ENCODE results near the gene NOL4L.

NOL4L gene

DNA sequence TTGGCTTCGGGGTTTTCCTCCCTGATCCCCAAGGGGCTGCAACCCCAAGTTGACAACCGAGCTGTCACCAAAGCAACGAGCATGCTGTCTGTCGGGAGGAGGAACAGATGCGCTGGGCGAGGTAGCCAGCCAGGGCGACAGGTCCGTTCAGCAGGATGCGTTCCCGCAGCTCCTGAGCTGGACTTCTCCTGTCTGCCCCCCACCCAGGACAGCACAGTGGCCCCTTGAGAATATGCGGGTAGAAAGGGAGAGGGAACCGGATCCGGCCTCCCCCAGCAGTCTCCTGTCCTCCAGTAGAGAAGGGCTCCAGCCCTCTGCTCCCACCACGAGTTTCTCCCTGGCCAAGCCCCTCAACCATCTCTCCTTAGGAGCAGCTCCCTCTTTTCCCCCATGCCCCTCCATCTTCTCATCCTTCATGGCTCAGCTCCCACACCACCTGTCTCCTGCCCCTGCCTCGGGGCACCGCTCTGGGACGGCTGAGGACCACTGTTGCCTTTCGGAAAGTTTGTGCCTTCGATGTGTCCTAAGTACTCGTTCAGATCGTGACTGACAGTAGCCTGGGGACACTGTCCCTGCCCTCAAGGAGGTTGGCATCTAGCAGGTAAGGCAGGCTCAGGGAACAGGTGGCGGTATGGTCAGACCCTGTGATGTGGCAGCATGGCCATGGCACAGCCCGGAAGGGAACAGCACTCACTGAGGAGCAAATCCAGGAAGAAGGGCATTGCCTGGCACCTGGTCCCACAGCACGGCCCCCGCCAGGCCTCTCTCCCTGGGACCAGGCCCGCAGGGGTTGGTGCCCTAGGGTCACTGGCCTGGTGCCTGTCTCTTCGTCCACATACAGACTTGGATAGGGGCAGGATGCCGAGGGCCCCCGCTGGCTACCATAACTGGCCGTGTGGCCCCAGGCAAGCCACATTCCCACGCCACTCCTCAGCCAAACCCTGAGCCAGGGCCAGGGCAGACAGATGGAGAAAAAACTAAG lies 130.7 kb downstream of the NOL4L start:
- no peak for DNase-seq

DNA sequence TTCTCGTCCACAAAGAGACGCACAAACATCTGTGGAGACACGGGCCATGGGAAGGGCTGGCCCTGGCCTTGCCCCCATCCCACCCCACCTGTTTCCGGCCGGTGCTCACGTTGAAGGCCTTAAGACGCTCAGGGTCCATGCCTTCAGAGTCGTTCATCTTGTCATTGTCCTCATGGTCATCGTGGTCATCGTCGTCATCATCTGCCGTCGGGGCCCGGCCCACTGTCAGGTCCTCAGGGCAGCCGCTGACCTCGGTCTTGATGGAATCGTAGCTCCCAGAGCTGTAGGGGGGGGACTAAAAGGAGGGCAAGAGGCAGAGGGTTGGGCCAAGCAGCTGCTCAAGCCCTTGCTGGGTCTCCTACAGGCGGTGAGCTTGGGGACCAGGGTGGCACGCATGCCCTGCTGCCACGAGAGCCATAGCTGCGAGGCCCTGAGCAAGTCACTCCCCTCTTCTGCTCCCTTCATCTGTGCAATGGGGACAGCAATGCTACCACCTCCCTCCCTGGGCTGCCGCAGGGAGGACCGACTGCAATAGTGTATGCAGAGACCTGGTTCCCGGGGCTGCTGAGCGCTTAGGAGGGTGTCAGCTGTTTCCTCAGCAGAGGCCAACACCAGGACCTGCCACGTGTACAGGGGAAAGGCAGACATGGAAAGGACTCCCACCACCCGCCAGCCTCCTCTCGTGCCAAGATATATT lies 131.5 kb downstream of the NOL4L start:
- no peak for DNase-seq

DNA sequence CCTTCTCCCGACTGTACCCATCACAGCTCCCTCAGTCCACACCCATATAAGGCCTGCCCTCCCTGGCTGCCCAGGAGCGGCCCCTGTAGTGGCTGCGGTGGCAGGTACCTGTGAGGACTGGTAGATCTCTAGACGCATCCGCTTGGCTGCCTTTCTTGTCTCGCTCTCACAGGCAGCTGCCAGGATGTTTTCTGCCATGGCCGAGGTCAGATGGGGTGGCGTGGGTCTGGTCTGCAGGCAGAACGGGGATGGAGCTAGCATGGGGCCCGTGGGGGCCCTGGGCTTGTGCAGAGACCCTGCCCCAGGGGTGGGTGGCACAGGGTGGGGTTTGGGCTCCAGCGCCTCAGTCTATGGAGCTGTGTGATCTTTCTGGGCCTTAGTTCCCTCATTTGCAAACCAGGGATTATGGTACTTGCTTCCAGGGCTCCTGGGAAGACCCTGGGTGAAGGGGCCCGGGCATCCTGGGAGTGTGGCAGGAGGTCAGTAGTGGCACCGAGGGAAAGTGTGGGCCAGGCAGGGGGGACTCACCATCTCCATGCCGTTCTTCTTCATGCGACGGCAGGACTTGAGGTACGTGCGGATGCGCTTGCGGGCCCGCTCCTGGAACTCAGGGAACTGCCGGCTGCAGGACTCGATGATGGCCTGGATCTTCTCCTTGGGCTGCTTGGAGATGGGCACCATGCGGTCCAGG lies 132.2 kb downstream of the NOL4L start:
- no peak for DNase-seq

DNA sequence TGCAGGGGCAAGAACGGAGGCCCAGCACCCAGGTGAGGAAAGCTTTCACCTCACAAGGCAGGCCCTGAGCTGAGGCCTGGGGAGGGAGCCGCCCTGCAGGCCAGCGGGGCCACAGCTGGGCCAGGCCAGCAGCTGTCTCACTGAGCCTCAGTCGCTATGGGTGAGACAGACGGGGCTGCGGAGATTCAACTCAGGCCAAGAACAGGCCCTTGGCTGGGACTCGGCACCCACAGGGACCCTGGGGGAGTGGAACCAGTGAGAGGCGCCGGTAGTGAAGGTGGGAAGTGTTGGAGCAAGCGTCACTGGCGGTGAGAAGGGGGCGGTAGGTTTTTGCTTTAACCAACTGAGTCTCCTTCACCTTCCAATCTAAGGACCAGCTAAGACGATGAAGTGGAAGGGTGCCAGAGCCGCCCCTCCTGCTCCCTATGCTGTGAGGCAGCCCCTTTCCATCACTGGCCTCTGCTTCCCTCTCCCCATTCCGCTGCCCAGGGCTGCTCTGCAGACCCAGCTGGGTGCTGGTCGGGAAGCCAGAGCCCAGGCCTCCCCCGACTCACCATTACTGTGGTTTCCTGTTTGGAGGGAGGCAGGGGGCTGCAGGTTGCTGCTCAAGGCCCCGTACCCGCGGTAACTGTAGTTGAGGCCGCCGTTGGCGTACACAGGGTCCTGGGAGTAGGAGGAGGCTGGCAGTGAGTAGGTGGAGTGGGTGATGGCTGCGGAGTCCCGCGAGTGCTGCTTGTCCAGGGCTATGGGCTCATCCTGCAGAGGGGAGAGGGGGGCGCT lies 133.3 kb downstream of the NOL4L start:
- no peak for DNase-seq

DNA sequence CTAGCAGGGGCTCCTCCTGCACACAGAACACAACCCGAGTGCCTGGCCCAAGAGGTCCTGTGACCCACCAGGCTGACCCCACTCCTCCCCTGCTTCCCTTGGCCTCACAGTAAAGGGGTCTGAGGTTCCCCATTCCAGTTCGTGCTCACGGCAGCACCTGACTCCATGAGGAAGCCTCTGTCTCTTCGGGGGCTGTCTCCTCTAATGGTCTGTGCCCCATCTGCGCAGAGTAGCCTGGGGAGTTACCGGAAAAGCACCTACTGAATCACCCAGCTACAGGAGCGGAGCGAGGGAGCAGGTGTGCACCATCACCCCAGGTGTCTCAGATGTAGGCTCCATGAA lies 133.8 kb downstream of the NOL4L start:
- DNase-seq: no peak

DNA sequence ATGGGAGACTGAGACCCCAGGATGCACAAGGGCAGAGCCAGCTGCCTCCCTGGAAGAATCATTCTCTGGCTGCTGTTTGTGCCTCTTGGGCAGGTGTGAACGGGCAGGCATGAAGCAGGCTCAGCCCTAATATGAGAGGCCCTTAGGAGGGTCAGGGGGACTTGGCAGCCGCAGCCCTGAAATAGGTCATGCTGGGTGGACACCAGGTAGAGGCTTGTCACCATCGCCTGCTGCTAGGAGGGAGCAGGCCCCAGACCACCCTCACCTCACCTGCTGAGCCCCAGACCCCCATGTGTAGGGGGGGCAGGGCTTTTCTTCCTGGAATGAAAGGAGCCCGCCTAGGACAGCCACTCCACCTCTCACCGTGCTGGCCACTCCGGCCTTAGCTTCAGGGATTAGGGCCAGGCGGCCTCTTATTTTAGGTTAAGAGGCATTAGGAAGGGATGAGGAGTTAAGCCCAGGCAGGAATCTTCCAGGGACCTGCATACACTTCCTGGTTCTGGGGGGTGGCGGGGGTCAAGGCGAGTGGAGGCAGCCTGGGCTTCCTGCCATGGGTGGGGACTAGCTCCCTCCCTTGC lies 134.6 kb downstream of the NOL4L start:
- no peak for DNase-seq

DNA sequence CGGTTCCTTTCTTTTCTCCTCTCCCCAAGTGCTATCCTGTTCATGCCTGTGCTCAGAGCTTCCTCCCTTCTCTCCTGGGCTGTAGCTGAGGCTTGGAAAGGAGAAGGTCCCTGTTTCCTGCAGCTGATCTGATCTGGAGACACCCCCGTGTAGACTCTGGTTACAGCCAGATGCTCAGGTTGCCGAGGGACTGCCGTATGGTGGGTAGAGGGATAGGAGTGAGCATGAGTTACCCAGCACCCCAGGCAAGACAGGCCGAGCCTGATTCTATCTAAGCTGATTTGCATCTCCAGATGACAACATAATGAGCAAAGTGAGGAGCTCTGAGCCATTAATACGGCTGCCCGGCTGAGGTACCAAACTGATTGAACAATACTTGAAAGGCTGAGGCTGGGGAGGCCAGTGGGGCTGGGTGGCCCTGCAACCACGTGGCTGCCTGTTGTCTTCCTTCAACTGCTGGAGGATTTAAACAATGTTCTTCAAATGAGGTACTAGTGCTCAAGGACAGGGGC lies 135.2 kb downstream of the NOL4L start:
- DNase-seq: no peak

DNA sequence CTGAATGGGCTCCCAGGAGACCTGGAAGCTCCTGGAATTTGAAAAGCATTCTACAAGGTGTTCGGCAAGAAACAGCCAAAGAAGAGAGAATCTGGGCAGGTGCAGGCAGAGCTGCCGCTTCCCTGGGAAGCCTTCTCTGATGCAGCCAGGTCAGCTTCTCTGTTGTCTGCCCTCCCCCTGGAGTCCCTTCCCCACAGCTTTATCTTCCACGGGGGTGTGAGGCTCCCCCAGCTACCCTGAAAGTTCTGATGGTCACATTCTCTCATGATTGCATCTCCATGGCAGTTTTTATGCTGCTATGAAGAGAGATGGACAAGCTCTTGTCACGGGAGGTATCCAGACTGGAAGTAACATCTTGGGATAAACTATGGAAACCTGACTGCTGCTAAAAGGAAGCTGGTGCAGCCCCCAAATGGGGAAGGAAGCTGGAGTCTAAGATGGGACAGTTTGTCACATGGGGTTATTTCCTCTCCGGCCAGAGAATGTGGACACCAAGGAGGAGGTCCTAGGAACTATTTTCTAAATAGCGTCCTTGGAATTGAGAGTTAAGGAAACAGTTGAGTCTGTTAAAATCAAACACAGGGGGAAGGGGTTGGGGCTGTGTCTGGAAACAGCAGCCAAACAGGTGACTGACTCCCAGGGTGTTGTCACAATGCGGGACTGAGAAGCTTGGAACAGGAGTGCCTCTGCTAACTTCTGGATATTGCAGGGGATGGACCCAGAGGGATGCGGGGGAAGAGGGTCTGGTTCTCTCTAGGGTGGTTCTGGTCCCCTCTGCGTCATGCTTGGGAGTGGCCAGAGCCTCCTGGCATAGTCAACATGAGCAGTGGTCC lies 135.9 kb downstream of the NOL4L start:
- no peak for DNase-seq

DNA sequence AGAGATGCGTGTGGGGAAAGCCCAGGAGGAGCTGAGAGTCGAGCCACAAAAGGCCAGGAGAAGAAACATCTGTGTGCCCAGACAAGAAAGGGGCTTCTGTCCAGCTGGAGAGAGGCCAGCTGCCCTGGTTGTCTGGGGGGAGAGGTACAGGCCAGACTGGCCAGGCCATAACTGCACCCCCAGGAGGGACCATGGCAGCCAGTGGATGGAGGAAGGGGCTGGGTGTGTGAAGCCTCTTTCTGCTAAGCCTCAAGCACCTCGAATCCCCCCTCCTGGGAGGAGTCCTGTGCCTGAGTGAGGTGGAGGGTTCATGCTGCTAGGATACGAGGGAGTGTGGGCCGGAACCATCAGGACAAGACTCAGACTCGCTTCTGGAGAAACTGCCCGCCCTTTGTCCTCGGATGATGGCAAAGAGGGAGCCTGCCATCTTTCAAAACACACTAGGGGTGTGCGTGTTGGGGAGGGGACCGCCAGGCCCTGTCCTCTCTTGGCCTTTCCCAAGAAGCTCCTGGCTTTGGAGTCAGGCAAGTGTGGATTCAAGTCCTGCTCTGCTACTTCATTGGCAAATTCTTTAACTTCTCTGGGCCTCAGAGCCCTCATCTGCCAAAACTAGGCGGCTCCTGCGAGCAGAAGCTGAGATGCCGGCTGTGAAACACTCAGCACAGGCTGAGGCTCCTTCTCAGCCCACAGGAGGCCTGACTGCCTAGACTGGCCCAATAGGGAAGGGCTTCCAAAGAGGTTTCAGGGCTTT lies 136.7 kb downstream of the NOL4L start:
- no peak for DNase-seq

DNA sequence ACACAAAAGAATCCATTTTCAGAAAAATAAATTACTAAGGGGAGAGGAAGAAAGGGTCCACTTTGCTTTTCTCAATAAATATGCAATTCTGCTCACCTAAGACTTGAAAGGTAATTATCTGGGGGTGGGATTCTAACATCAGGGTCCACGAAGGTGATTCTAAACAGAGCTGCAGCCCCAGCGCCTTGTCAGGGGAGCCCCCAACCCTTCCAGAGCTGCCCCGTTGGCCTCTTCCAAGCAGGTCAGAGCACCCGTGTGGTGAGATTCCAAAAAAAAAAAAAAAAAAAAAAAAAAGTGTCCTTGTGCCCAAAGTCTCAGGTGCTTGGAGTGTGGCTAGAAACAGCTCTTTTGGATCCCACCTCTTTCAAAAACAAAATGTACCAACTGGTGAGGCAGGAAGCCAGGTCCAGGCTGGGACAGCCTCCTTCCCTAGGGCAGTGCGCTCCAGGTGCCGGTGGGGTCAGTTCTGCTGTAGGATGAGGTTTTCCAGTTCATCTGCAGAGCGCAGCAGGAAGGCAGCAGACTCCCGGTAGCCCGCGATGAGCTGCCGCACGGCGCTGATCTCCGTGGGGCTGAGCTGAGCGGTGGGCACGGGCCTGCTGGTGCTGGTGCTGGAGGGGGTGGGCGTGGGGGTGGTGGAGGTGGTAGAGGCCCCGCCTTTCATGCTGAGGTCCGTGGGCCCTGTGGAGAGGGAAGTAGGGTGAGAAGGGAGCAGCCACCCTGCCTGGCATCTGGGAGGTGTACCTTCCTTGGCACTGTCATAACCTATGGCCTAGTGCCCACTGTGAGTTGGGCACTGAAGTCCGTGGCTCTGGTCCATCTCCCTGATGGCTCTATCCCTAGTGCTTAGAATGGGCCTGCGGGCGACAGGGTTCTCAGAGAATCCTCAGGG lies 137.8 kb downstream of the NOL4L start:
- DNase-seq: no peak

DNA sequence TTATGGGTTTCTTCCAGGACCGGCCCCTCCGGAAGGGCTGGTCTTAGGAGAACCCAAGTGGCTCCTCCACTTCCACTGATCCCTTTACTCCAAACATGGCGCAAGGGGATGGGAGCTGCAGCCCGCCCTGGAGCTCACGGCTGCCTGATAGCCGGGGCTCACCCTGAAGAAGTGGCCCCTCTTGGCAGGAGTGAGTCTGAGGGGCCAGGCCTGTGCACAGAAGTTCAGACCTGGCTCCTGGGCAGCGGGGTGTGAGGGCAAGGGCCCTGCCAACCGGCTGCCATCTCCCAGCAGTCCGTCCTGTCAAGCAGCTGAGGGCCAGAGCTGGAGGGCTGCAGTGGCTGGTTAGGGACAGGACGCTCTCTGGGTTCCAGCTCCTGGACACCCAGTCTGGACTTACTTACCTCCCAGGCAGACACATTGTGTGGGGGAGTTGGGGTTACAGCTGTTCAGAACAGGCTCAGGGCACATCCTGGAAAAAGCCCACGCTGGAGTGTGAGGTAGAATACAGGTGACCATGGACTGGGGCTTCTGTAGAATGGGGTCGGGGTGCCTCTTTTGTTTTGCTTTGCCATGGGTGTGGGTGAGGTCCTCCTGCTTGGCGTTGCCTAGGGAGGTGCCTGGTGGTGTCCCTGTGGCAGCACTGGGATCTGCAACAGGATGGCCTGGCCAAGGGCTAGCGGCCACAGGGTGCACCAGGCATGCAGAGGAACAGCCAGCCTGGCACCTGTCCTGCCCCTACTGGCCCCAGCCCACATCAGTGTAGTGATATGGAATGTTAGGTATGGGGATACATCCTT lies 138.6 kb downstream of the NOL4L start:
- no peak for DNase-seq

DNA sequence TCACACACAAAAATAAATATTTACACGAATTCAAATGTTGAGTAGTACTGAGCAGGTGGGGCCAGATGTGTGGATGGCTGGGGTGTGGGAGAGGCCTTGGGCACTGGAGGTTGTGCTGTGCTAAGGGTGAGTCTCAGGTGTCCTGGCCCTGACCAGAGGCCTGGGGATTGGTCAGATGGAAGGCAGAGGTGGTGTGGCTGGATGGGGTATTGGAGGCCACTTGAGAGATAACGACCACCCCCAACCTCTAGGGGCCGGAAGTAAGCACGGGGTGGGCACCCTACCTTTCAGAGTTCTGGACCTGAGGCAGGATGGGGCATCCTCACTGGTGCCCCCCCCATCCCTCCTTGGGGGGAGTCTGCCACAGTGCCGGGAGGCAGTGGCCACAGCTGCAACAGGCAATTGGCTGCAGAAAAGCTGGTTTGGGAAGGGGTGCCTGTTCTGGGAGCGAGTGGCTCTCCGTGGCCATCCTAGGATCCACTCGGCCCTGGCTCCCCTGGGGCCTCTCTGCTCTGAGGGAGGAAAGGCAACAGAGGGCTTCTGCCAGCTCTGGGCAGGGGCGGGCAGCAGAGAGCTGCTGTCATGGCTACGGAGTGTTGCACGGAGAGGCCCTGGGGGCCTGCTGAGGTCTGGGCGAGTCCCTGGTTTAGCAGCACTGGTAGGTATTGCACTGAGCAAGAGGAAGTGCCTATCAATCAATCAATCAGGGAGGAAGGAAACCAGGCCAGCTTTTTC lies 139.4 kb downstream of the NOL4L start:
- no peak for DNase-seq

DNA sequence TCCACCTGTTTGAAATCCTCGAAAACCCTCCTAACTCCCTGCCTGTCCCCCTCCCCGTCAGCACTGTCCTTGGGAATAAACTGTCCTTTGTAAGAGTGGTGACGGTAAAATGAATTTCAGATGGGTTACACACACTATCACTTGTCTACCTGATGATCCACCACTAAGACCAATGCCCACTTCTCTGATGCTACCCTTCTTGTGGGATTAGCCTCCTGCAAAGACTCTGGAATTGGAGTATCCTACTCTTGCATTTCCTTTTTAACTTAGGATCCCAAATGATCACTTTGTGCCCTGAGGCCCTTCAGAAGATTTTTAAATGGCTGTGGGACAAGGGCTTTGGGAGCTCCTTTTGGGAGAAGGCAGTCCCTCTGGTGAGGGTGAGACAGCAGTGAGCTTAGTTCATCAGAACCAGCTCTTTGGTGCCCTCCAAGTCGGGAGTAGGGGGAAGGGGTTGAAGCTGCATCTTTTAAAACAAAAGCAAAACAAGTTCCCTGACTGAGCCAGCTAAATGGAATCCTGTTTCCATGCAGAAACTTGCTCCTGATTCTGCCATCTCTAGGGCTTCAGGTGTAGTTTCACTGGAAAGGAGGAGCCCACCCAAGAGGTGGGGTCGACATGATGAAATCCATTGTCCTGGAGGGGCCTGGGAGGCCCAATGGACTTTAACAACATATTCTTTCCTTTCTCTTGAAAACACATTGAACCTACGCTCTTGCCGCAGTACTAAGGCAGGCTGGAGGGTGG lies 140.5 kb downstream of the NOL4L start:
- no peak for DNase-seq

DNA sequence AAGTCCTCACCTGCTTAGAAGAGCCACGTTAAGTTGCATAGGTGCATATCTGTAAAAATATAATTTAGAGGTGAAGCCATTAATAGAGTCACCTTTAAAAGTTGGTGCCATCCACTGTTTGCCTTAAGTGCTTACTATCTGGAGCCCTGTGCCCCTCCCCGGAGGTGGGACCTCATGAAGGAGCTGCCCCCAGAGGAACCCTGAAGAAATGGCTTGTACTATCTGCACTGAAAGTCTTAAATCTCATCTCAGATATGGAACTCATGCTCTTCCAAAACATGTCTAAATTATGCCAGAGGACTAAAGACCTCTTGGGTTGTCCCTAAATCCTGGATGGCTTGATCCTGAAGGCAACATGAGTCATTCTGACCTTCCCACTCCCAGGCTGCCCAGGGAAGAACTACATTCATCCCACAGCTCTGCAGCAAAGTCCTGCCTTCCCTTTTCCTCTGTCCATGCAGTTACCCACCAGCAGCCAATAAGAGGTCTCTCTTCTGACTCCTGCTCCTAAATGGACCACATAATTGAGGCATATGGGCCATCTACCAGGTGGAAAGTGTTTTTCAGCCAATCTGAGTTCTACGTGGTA lies 141.7 kb downstream of the NOL4L start:
- no peak for DNase-seq

DNA sequence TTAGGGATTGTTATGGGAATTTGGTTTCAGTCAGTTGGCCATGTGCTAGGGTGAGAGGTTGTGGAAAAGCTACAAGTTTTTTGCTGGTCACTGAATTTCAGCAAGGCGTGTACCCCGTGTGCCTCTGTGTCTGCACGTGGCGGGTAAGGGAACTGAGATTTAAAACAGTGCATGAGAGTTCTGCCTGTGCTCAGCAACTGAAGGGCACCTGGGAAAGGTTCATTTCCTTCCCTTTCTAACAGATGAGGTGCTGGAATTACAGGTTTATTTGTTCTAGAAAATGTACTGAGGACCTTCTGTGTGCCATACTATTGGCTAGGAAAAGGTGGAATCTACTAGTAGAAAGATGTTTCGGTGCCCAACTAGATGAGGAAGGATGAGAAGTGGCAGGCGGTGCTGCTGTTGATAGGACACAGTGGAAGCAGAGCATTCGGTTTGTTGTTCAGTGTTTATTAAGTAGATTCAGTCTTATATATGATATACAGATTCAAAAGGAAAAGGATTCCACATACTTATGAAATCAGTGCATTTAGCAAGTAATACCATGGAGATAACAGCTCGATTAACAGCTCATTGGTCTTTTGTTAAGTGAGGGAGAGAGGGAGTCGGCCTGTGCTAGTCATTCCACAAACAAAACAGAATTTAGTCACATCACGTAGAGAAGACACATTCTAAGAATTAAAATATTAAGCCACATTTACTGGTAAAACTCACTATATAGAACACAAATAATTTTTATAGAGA lies 142.3 kb downstream of the NOL4L start:
- DNase-seq: no peak

DNA sequence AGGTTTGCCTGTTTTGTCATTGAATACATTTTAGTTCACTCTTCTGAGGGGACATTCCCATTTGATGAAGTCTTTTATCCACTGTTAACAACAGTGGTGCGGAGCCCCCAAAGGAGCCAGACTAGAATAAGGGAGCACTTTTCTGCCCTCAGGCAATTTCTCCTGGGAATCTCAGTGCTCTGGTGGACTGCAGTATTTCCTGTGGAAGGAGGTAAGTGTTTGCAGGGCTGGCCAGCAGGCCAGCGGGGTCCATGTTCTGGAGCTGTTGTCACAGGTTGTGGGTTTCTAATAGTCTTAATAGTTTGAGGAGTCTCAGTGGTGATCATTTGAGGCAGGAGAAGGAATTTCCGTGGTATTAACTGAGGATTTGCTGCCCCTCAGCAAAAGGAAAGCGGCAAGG lies 143.5 kb downstream of the NOL4L start:
- DNase-seq: no peak
